ENCODE measurements around the gene KRT14. TPM values are rescaled to one million over a fixed set of nuclear protein-coding genes. Genes with fewer than 3 reads are reported as not detected.
"Not testable (repeated sequence)": the region's sequence is repeated elsewhere in the genome, so short reads cannot be mapped to it uniquely, and the experiment has no call there.

The KRT14 gene
- total RNA-seq (2014; rRNA removed; shearing (Covaris generic)): 0.05 TPM in 1 of 2 replicates, not detected in the other
- not detected in 2 replicates for polyA plus RNA-seq (2015; cell fraction: cytosol; rRNA removed)
- polyA plus RNA-seq (2015; cell fraction: nucleus; rRNA removed): not detected in 2 replicates

DNA sequence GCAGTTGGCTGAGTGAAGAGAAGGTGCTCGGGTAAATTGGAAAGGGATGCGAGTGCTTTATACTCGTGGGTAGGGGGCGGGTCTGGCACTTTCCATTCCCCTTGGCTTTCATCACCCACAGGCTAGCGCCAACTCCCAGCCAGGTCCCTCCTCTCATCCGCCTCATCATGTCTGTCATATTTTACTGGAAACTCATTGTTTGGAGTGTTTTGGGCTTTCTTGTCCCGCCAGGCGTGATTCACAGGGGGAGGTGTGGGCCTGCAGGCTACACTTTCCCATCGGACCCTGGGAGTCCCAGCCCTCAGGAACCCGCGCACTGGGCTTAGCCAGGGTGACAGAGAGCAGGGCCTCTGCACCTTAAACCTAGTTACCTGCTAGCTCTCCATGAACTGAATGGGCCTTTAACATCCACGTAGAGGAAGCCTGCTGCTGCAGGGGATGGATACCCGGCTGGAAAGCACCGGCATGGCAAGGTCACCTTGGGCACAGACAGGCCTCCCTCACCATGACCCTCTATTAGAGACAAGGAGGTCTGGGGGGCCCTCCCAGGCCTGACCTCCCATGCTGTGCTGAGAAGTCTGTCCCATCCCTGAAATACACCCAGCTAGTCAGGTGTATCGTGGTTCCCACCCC lies at the start of gene KRT14:
KRT14 (minus strand) TSS at position 33 of the 633 bp plus-strand sequence. CDS start 61 bp downstream, outside the sequence.
- no peak for DNase-seq (ENCODE audit: low read depth)

DNA sequence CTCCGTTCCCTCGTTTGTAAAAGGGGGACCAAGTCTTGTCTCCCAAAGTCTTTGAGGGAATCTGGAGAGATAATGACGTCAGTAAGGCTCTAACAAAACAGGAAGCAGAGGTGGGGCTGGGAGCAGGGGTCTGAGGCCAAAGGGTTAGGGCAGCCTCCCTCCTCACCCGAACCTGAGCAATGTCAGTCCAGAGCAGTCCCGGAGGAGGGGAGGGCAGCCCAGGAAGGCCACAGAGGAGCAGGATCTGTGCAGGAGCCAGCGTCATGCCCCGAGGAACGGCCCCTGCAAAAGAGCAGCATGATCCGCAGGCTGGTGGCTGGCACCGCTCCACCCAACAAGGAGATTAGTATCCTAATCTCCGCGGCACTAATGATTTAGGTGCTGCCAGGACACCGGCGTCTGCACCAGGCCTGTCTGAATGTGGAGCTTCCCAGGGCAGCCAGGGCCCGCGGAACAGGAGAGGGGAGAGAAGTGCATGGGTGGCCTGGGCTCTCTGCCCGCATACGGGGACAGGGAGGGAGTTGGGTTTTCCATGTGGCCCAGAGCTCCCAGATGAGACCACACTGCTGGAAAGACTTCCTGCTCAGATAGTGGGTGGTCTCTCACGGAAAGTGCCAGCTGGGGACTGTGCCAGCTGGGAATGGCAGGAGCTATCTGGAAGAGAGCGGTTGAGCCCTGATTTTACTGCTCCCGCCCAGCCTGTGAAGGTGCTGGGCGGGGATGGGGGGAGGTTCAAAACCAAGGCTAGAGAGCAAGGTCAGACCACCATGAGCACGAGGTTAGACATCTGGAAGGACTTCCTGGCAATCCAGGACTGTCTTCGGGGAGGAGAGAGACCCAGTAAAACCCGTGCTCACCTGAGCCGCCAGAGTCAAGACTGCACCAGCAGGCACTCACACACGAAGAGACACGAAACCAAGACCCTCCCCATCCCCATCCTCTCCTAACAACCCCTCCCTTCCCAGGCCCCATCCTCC lies 48.7 kb upstream of the KRT14 start:
- no peak for DNase-seq (ENCODE audit: low read depth)

DNA sequence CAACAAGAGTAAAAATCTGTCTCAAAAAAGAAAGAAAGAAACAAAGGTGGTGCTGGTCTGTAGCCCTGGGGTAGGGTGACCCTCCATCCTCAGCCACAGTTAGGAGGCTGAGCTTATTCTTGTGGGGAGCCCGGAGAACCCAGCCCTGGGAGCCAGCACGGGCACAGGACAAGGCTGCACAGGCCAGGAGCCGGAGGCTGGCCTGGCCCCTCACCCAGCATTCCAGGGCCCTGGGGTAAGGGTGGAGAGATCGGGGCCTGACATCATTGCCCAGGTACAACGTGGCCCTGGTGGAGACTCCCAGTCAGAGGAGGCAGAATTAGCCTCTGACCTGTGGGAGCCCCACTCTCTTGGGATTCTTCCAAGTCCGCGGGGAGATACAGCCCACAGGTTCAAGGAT lies 47.9 kb upstream of the KRT14 start:
- DNase-seq (ENCODE audit: low read depth): no peak

DNA sequence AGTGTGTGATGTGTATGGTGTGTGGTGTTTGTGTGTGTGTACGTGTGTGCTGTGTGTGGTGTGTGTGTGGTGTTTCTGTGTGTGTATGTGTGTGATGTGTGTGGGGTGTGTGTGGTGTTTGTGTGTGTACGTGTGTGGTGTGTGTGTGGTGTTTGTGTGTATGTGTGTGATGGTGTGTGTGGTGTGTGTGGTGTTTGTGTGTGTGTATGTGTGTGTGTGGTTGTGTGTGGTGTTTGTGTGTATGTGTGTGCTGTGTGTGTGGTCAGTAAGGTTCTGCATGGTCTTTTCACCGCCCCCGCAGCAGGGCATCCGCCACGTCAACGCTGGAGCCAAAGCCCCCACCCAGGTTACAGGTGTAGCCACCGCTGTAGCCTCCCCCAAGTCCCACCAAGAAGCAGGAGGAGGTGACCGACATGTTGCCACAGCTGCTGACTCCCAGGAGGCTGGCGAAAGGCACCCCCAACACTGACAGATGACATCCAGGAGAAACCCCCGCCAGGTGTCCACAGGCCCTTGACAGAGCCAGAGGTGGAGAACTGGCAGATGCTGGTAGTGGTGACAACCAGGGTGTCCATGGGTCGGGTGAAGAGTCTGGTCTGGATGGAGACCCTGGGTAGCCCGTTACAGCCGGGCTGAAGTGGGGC lies 47.0 kb upstream of the KRT14 start:
- DNase-seq (ENCODE audit: low read depth): no peak

DNA sequence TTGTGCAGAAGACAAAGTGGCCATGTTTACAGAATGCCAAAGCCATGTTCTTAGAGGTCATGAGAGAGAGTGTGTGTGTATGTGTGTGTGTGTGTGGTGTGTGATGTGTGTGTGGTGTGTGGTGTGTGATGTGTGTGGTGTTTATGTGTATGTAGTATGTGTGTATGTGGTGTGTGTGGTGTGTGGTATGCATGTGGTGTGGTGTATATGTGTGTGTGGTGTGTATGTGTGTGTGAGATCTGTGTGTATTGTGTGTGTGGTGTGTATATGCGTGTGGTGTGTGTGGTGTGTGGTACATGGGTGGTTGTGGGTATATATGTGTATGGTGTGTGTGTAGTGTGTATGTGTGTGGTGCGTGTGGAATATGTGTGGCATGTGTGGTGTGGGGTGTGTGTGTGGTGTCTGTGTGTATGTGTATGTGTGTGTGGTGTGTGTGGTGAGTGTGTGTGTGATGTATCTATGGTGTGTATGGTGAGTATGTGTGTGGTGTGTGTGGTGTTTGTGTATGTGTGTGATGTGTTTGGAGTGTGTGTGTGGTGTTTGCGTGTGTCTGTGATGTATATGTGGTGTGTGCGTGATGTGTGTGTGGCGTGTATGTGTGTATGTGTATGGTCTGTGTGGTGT lies 45.9 kb upstream of the KRT14 start:
- DNase-seq (ENCODE audit: low read depth): no peak

DNA sequence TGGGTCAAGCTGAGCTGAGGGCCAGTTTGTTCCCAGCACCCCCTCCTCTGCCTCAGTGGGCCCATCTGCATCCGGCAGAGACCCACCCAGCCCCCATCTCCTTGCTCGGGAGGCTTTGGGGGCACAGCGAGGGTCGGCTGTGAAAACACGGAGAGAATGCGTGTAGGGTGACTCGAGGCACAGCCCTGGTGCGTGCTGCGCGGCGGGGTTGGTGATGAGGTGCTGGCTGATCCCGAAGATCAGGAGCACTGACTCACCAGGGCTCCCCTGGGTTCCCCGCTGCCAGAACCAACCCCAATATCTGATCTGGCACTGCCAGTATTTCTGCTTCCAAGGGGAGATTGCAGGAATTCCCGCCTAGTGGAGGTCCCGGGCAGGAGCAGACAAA lies 45.2 kb upstream of the KRT14 start:
- no peak for DNase-seq (ENCODE audit: low read depth)

DNA sequence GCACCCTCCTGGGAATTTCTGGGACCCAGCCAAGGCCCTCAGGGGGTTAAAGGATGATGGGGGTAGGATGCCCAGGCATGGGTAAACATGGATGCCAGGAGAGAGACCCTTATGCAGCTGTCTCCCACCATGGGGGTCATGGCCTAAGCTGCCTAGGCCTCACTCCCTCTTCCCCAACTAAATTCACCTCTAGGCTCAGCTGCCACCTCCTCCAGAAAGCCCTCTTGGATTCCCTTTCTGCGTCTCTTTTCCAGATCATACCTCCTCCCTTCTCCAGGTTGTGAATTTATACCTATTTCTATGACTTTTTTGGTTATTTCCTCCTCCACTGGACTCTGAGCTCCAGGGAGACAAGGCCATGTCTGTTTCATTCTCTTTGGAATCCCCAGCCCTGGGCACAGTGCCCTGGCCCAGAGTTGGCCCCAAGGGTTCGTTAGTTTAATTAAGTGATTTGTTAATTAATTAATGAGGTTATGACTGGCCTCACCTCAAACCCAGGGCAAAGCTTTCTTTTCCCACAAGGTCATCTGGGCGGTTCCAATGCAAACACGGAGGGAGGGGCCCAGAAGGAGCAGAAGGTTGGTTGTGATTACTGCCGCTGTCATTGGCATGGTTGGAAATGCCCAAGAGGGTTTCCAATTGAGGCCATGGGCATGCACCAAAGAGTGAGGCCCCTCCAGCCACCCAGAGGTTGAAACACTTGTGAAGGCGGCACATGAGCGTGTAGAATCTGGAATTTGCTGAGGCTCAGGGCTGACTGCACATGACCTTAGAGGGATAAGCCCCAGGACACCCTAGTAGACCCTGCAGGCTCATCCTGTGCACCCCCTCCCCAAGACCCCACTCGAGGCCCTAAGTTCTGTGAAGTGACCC lies 44.6 kb upstream of the KRT14 start:
- no peak for DNase-seq (ENCODE audit: low read depth)

DNA sequence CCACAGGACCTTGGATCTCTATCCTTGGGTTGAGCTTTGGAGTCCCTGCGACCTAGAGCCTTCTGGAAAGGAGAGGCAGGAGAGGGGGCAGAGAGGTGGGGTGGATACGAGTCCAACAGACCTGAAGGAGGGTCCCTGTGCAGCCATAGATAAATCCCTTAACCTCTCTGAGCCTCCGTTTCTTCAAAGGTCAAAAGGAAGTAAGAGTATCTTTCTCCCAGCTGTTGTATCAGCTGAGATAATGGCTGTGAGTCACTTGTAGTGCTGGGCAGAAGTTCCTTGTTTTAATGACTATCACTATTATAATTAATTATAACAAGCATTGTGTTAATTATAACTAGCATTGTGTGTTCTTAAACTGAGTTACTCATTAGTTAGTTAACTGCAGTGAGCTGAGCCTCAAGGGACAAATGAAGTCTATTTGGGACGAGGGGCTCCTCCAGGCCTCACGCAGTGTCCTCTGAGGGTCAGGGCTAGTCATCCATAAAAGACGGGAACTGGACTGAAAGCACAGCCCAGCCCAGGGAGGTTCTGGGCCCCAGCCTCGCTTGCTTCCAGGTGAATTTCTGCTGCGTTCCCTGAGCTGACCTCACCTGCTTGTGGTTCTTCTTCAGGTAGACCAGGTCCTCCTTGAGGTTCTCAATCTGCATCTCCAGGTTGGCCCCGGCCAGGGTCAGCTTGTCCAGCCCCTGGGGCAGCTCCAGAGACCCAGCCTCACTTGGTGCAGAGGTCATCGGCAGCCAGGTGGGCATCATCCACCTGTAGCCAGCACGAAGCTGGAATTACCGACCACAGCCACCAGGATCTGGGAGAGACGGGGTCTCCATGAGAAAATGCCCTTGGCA lies 43.4 kb upstream of the KRT14 start:
- DNase-seq (ENCODE audit: low read depth): no peak

DNA sequence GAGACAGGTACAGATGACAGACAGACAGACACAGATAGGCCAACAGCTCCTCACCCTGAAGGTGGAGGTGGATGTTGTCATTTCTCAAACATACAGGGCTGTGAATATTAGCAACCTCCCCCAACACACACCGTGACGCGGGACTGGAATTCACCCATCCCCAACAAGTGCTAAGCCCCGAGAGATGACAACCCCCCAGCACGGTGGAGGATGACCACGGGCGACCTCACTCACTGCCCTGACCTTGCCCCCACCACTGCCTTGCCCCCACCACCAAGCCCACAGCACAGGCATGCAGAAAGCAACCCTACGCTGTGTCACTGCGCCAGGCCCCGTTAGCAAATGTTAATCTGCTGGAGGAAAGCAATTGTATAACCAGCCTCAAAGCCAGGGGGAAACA lies 42.6 kb upstream of the KRT14 start:
- no peak for DNase-seq (ENCODE audit: low read depth)

DNA sequence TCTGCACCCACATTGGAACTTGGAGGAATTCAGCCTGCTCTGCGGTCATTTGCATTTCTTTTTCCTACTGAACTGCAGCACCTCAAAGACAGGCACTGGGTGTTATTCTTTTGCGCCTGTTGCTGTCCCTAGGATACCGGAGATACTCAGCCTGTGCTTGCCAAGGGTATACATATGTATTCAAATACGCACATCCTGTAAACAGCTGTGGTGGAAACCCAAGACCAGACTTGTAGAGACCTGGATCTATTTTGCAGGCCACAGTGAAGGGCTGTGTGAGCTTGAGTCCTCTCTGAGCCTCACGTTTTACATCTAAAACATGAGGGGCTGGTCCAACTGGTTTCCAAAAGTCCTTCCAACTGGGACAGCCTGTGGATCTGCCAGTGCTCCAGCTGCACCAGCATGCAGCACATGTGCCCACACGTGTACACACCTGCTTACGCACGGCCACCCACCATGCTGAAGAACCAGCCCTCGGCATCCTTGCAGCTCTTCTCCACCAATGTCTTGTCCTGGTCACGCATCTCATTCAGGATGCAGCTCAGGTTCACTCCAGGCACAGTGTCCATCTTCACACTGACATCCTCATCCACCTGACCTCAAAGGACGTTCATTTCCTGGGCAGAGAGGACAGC lies 42.0 kb upstream of the KRT14 start:
- not testable (repeated sequence) for DNase-seq (ENCODE audit: low read depth)

DNA sequence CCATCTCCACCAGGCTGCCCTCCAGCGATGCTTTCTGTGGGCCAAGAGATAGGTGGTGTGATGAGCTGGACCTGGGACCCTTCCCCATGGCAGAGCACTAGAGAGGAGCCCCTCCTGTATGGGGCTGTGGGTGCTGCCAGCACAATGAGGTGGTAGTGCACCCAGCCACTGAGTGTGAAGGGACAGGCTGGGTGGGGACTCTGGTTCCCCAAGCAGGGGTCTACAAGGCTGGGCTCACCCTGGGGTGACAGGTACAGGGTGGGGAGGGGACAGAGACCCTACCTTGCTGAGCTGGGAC lies 41.3 kb upstream of the KRT14 start:
- DNase-seq (ENCODE audit: low read depth): not testable (repeated sequence)

DNA sequence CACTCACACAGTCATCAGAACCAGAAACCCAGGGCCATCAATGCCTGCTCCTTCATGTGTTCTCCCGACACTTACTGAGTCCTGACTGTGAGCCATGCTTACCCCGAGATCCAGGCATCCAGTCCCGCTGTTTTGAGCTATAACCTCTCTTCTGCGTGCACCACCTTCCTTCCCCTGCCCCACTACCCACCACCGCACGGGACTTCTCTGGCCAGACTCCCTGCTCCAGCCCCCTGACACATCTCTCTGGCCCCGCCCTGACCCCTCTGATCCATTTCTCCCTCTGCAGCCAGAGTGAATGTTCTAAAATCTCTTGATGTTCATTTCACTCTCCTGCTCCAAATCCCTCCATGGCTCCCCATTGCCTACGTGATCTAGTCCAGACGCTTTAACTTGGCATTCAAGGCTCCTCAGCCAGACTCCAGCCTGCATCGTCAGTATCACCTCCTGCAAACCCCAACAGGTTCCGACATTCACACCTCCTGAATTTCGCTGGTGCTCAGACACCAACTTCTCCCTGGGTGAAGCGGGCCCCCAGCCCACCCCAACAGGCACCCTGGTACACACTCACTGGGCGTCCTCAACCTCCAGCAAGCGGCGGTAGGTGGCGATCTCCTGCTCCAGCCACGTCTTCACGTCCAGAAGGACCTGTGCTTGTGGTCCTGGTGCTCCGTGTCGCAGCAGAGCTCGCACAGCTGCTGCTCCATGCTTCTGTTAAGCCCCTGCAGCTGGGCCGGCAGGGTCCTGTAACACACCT lies 40.8 kb upstream of the KRT14 start:
- DNase-seq (ENCODE audit: low read depth): no peak

DNA sequence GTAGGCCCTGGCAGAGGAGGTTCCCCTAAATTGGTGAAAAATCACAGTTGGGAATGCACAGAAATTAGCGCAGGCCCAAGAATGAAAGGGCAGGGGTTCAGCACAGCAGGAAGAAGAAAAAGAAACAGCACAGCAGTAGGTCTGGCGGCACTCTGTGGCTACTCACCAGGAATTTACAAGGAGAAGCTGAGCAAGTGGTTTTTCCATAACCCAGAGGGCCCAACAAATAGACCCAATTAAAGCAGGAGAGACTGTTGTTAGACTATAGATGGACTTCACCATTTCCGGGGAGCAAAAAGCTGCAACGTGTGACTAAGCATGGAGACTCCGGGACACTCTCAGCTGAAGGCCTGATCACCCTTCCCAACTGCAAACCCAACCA lies 40.2 kb upstream of the KRT14 start:
- DNase-seq (ENCODE audit: low read depth): not testable (repeated sequence)

DNA sequence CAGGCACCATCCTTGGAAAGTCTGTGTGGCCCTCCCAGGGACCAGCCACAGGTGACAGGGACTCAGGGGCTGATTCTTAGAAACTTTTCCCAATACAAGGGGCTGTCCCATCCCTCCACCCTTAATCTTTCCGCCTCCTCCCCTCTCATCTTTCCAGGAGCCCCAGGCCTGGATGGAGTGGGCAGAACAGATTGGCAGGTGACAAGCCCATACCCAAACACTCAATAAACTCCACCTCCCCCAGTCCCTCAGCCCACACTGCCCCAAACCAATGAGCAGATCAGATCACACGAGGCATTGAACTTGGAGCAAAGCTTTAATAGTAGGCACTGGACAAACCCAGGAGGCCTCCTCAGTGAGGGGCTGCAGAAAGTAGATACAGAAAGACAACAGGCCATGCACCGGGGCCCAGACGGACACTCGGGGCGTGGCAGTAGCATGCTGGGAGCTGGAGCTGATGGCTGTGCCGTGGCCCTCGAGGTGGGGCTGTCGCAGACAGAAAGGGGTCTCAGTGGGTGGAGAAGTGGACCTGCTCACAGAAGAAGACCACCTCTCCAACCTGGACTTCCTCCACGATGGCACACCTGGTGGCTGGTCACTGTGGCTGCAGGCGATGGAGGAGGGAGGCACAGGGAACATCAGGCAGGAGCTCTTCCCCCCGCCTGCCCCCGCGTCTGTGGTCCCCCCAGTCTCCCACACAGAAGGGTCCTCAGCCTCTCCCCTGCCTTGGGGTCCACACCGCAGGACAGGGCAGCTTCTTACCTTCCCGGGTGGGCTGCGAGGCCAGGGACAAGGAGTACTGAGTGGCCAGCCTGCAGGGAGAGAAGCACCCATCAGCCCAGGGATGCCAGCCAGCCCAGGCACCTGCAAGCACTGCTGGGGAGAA lies 39.6 kb upstream of the KRT14 start:
- not testable (repeated sequence) for DNase-seq (ENCODE audit: low read depth)

DNA sequence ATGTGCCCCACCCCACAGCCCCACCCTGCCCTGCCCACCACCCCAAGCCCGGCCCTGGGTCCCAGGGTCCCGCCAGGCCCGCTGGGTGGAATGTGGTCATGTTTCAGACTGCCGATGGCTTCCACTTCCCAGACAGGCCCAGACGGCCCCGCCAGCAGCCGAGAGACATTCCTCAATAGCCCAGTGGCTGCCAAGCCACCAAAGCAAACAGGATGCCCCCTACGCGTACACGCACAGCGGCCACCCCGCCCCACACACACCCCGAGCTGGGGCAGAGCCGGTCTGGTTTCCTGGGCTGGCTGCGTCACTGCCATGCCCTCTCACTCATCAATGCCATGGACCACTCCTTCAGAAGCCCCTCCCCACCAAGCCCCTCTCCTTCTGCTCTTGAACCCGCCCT lies 38.9 kb upstream of the KRT14 start:
- DNase-seq (ENCODE audit: low read depth): peak; percentile 57

DNA sequence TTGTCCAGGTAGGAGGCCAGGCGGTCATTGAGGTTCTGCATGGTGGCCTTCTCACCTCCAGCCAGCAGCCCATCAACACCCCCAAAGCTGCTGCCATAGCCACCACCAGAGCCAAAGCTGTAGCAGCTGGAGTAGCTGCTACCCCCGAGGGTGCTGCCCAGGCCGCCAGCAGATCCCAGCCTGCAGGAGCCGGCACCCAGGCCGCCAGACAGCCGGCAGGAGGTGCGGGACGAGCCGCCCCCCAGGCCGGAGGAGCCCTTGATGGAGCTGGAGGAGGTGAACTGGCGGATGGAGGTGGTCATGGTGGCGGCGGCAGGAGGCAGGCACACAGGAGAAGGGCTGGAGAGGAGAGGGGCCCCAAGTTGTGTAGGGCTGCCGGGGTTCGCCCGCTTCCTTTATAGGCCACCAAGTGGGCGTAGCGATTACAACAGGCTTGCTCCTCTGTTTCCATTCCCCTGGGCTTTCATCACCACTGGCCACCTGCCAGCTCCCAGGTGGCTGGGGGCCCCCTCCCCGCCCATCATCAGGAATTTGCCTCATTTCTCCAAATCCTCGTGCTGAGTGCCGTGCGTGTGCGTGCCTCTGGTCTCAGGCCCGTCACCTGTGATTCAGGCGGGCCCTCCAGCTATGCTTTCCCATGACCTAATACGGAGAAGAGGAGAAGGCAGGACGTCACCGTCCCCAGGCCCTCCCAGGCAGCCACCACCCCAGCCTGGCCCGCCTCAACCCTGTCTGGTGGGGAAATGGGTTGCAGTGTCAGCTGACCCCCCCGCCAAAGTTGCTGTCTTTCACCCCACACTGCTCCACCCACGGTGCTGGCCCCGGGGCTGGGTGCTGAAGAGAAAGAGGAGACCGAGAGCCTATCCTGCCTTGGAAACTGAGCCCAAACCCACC lies 37.8 kb upstream of the KRT14 start, which contains the start of gene KRT17:
KRT17 (minus strand) TSS at position 368 of the 894 bp plus-strand sequence; CDS start at position 302, 66 bp downstream.
- no peak for DNase-seq (ENCODE audit: low read depth)
